Suprapubic skin (tissue), 4 donors: ENCODE results near the gene CATSPER2. TPM values are rescaled to one million over a fixed set of nuclear protein-coding genes. Genes with fewer than 3 reads are reported as not detected.
A peak's percentile ranks its signal among the peaks of the same experiment; 100 is the strongest.
"Not testable (repeated sequence)": the region's sequence is repeated elsewhere in the genome, so short reads cannot be mapped to it uniquely, and the experiment has no call there.

Source experiments
- DNase-seq, 2 donors: peaks; one replicate each; pipeline ENCODE4 v3.0.0-alpha.2; 2019; ENCODE audit warnings: low spot score in 2 of 2
- H3K27ac ChIP-seq: fragments of 200-600 bp; sonication (generic); one replicate; pipeline ENCODE4 v1.5.1; 2019
- H3K27me3 ChIP-seq: fragments of 200-600 bp; sonication (generic); one replicate; pipeline ENCODE4 v1.5.1; 2019
- H3K36me3 ChIP-seq: fragments of 200-600 bp; sonication (generic); one replicate; pipeline ENCODE4 v1.5.1; 2019
- H3K4me1 ChIP-seq: fragments of 200-600 bp; sonication (generic); one replicate; pipeline ENCODE4 v1.5.1; 2019
- H3K4me3 ChIP-seq: fragments of 200-600 bp; sonication (generic); one replicate; pipeline ENCODE4 v1.5.1; 2019; ENCODE audit warnings: mild to moderate bottlenecking
- H3K9me3 ChIP-seq: fragments of 200-600 bp; sonication (generic); one replicate; pipeline ENCODE4 v1.5.1; 2019
- CTCF ChIP-seq, 2 donors: fragments of 200-600 bp in 1 of 2; fragments of 450-650 bp in 1 of 2; sonication (generic) in 1 of 2; IDR thresholded peaks; one replicate each; pipeline ENCODE4 v1.5.1; 2016 to 2019; ENCODE audit warnings: antibody characterized with exemption in 2 of 2, mild to moderate bottlenecking in 1 of 2, moderate library complexity in 1 of 2
- EP300 ChIP-seq: sonication (generic); formaldehyde crosslinking; IDR thresholded peaks from one replicate; pipeline ENCODE4 v1.6.1; 2017; ENCODE audit warnings: antibody characterized with exemption
- POLR2AphosphoS5 ChIP-seq, 3 donors: sonication (generic); formaldehyde crosslinking; IDR thresholded peaks; one replicate each; pipeline ENCODE4 v1.6.1; 2017; ENCODE audit warnings: antibody characterized with exemption in 3 of 3
- WGBS: methylation state at CpG from one replicate; pipeline ENCODE4 v1.1.5; 2018; 5-methylcytosine and 5-hydroxymethylcytosine counted together
- total RNA-seq, 4 donors: library from RNA; depleted of rRNA; stranded (reverse); fragments of >200 nt; gene quantifications; one replicate each; pipeline ENCODE4 v1.1.0, GENCODE V29; 2016

Gene CATSPER2
- total RNA-seq, 4 donors from 2014 or later: 1.8 to 6.5 (median 3.2) TPM

DNA sequence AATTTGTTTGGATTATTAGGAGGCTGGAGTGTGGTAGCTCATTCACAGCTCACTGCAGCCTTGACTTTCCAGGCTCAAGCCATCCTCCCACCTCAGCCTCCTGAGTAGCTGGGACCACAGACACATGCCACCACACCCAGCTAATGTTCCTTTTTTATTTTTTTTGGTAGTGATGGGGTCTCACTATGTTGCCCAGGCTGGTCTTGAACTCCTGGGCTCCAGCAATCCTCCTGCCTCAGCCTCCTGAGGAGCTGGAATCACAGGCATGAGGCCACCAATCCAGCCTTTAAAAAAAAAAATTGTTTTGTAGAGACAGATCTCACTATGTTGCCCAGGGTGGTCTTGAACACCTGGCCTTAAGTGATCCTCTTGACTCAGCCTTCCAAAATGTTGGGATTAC lies 21.7 kb downstream of the CATSPER2 start:
- H3K4me3 ChIP-seq, DNase-seq, H3K27ac ChIP-seq, H3K4me1 ChIP-seq, H3K36me3 ChIP-seq, H3K9me3 ChIP-seq, H3K27me3 ChIP-seq: not testable (repeated sequence)

GRCh38 chr15:43625106-43625505 lies 23.5 kb downstream of the CATSPER2 start:
- no peak for TF ChIP-seq POLR2AphosphoS5 (IDR thresholded peaks at IDR 0.05)
- no peak for TF ChIP-seq EP300
- no peak for TF ChIP-seq CTCF (IDR thresholded peaks at IDR 0.05)
- no peak overlapping the region for H3K27ac ChIP-seq
- 28% methylated on average over 5 of the region's 5 CpGs for WGBS

GRCh38 chr15:43622068-43622799 lies 26.4 kb downstream of the CATSPER2 start:
- H3K9me3 ChIP-seq, H3K27ac ChIP-seq, H3K4me3 ChIP-seq, H3K36me3 ChIP-seq, DNase-seq, H3K4me1 ChIP-seq, H3K27me3 ChIP-seq: not testable (repeated sequence)
- WGBS: 45% methylated on average over 5 of the region's 7 CpGs

More at GRCh38 chr15:43625106-43625505, 23.5 kb downstream of the CATSPER2 start:
- Histone ChIP-seq H3K4me3 (no peak overlapping the region), H3K36me3 (no peaks in the 10 kb centered on the region), H3K27me3 (peaks cover 4% of the 10 kb centered on the region), H3K9me3 (no peaks in the 10 kb centered on the region), H3K4me1 (no peaks in the 10 kb centered on the region)
- no peak for DNase-seq

DNA sequence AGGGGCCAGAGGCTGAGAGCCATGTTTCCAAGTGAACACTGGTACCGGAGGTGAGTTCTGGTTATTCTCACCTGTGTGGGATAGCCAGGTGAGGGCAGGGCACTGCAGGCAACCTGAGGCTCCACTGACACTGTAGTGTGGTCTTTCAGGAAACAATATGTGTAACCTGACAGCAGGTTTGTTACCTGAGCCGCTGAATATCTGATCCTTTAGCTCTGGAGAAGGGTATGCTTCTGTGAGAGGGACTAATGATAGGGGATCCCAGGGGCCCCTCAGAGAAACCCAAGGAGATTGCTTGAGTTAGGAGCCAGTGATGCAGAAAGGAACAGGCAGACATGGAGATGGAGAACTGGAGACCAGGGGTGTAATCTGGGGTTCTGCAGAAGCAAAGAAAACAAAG lies 29.9 kb downstream of the CATSPER2 start, which contains the start of gene STRC:
Gene STRC, minus strand, starts transcription at position 101 of the 400 bp plus-strand sequence. Its CDS starts 78 bp downstream, at position 23.
- H3K36me3 ChIP-seq, H3K9me3 ChIP-seq, H3K27ac ChIP-seq, H3K27me3 ChIP-seq, H3K4me1 ChIP-seq, H3K4me3 ChIP-seq, DNase-seq: not testable (repeated sequence)
- no CpG with 5 or more reads among the region's 2 CpGs for WGBS

DNA sequence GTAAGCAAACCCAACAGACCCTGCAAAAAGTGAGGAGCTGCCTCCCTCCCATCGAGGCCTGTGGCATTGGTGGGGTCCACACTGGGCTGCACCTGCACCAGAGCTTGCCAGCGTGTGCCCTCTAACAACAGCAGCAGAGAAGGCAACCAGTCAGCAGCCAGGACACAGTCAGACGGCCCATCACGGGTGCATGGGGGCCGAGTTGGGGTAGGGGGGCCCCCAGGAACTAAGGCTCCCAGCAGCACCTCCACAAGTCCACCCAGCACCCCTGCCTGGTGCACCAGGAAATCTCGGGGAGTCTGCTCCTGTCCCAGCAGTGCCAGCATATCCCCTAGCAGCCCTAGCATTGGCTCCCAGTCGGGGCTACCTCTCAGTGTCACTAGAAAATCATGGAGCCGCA lies 30.9 kb downstream of the CATSPER2 start:
- H3K27ac ChIP-seq, H3K4me1 ChIP-seq, H3K4me3 ChIP-seq, H3K27me3 ChIP-seq, H3K36me3 ChIP-seq, H3K9me3 ChIP-seq, DNase-seq: not testable (repeated sequence)
- WGBS: no CpG with 5 or more reads among the region's 8 CpGs

- not testable (repeated sequence) for H3K4me3 ChIP-seq, H3K27ac ChIP-seq, H3K36me3 ChIP-seq, H3K27me3 ChIP-seq, H3K4me1 ChIP-seq, H3K9me3 ChIP-seq
- 58% methylated on average over 6 of the region's 6 CpGs for WGBS
- peak in 1 of 2 donors; percentile 8 for DNase-seq
These were observed 46.4 kb downstream of the CATSPER2 start for GRCh38 chr15:43602233-43602632.

- H3K4me3 ChIP-seq, H3K9me3 ChIP-seq, DNase-seq, H3K36me3 ChIP-seq, H3K4me1 ChIP-seq, H3K27ac ChIP-seq, H3K27me3 ChIP-seq: not testable (repeated sequence)
- WGBS: no CpG with 5 or more reads among the region's 2 CpGs
These were observed 48.4 kb downstream of the CATSPER2 start for GRCh38 chr15:43600200-43600599.

GRCh38 chr15:43599131-43599530 lies 49.5 kb downstream of the CATSPER2 start:
- H3K36me3 ChIP-seq, H3K9me3 ChIP-seq, H3K4me1 ChIP-seq, H3K4me3 ChIP-seq, H3K27ac ChIP-seq, H3K27me3 ChIP-seq: not testable (repeated sequence)
- peak in 1 of 2 donors; percentile 28 for DNase-seq
- 88% methylated on average over 6 of the region's 6 CpGs for WGBS

GRCh38 chr15:43593328-43594190 lies 55.1 kb downstream of the CATSPER2 start, which contains the start of gene CKMT1B:
Gene CKMT1B, plus strand, starts transcription at chr15:43594027. Its CDS starts 192 bp downstream, at chr15:43594219.
- WGBS: no CpG with 5 or more reads among the region's 43 CpGs
- H3K36me3 ChIP-seq, DNase-seq, H3K4me1 ChIP-seq, H3K27me3 ChIP-seq, H3K9me3 ChIP-seq, H3K4me3 ChIP-seq, H3K27ac ChIP-seq: not testable (repeated sequence)

GRCh38 chr15:43592841-43593240 lies 55.8 kb downstream of the CATSPER2 start:
- not testable (repeated sequence) for H3K9me3 ChIP-seq, H3K4me1 ChIP-seq, H3K27me3 ChIP-seq, DNase-seq, H3K4me3 ChIP-seq, H3K27ac ChIP-seq, H3K36me3 ChIP-seq
- no CpG with 5 or more reads among the region's 8 CpGs for WGBS

DNA sequence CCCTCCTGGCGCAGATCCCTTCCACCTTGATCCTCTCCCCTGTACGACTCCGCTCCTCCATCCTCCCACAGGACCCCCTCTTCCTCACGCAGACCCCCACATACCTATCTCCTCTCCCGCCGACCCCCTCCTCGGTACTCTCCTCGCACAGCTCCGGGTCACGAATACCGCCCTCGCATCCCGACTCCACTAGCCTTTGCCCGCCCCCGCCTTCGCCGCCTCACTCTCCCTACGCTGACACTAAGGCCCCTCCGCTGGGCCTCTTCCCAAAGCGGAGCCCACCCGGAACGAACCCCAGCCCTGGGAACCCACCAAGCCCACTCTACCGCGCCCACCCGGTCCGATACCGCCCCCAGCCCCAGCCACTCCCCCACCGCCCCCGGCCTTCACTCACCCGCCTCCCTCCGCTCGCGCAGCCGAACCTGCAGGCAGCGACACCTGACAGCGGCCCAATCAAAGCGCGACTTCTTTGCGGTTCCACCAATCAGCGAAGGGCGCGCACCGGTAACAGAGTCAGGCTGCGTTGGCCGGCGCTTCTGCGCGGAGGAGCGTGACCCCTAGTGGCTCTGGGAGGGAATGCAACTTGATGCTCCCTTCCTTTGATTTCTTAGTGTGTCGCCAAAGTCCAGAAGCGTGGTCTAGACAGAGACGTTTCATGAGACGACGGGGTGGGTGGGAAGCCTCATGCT lies 58.7 kb downstream of the CATSPER2 start, which contains the start of gene PPIP5K1:
Gene PPIP5K1, minus strand, starts transcription at position 431 of the 689 bp plus-strand sequence. CDS start 5,704 bp downstream, outside the sequence.
- H3K9me3 ChIP-seq, DNase-seq: not testable (repeated sequence)
- WGBS: no CpG with 5 or more reads among the region's 54 CpGs

More for the DNA sequence above, 58.7 kb downstream of the CATSPER2 start, which contains the start of gene PPIP5K1:
- H3K27me3 ChIP-seq, H3K27ac ChIP-seq, H3K4me1 ChIP-seq, H3K4me3 ChIP-seq, H3K36me3 ChIP-seq: not testable (repeated sequence)
